GM18526 (cell line): Measurements from ENCODE around the gene F10.

Experiments
- POLR2A ChIP-seq: IDR thresholded peaks from 3 replicates; pipeline ENCODE4 v1.6.1; 2011; ENCODE audit not compliant: insufficient read length; ENCODE audit errors: extremely low read depth

The F10 gene

DNA sequence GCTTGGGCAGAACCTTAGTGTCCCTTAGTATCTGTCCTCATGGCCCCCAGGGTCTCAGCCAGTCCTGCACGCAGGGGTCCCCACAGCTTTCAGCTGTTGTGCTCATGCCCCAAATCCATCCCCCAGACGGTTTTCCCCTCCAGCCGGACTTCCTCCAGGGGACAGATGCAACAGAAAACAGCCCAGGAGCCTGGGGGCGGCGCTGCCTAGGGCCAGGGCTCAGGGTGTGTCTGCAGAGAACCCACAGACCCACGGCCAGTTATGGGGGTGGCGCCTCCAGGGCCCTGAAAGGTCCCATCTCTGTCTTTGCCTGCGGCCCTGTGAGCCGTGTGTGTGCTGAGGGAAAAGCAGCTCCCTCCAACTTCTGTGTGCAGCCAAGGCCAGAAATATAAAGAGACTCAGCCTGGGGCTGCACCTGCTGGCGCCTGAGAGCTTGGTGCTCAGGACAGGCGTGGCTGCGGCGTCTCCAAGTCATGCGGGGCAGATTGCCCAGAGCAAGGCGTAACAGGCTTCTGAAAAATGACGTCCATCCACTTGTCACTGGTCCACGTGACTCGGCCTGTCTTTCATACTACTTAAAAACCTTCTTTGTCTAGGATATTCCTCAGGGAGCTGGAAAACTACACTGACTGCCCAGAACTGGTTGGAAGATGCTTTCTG is 39.1 kb upstream of the F10 start:
- no peak for TF ChIP-seq POLR2A

DNA sequence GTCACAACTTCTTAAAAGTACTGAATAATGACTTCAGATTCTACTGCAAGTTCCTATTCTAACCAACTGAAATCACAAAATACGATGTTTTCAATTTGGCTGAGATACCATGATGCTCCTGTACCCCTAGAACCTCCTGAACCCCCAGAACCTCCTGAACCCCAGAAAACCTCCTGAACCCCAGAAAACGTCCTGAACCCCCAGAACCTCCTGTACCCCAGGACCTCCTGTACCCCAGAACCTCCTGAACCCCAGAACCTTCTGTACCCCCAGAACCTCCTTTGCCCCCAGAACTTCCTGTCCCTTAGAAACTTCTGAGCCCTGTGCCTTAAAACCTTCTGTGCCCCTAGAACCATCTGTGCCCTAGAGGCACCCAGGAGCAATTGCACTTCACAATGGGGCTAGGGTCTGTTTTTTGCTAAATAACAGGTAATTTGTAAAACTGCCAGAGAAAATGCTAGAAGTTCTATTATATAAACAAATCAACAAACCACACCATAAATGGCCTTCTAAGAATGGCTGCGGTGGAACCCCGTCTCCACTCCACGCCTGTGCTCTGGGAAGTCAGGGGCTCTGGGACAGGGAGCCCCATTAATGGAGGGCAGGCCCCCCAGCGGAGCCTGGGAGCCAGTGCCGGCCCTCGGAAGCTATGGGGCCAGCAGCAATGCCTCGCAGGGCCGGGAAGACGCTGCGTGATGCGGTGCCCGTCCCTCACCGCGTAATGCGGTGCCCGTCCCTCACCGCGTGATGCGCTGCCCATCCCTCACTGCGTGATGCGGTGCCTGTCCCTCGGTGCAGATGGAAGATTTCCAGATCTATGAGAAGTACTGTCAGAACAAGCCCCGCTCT is 38.3 kb upstream of the F10 start:
- TF ChIP-seq POLR2A, result no peak

DNA sequence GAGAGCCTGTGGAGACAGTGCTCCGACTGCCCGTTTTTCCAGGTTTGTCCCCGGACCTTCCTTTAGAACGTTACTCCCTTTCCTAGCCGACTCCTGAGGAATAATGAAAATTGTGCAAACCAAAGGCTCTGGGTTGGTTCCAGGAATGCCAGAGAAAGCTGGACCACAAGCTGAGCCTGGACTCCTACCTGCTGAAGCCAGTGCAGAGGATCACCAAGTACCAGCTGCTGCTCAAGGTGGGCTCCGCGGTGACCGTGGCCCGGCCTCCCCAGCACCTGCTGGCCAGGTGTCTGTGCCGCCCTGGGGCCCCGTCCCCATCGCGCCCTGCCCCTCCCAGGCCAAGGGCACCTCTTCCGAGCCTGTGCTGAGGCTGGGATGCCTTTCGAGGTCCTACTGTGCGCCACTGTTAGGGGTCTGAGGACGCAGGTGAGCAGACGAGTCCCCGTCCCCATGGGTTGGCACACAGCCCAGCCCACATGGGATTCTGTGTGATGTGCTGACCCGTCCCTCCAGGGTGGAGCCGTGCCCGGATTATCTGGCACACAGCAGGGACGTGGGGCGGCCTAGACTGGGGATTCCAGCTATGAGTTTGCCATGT is 37.6 kb upstream of the F10 start:
- no peak for TF ChIP-seq POLR2A

DNA sequence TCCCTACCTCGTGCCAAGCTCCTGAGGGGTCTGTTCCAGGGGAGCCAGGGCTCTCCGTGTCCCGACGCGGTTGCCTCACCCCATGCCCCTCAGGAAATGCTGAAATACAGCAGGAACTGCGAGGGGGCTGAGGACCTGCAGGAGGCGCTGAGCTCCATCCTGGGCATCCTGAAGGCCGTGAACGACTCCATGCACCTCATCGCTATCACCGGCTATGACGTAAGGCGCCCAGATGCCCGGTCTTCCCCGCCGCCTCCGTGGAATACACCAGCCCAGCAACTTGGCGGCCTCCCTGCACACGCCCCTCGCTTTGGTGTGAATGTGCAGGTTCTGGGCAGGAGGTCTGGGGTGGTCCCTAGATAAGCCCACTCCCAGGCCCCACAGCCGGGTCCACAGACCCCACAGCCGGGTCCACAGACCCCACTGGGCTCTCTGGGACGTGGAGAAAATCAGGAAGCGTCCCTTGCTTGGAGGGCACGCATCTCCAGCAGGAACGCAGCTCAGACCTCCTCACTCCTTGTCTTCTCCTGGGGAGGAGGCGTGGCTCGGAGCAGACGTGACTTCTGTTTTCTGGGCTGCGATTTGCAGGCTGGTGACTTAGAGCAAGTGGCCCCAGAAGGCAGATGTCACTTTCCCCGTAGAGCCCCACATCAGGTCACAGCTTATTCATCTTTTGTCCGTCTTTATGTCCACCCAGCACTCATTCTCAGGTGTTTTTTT is 36.4 kb upstream of the F10 start:
- TF ChIP-seq POLR2A, result no peak

DNA sequence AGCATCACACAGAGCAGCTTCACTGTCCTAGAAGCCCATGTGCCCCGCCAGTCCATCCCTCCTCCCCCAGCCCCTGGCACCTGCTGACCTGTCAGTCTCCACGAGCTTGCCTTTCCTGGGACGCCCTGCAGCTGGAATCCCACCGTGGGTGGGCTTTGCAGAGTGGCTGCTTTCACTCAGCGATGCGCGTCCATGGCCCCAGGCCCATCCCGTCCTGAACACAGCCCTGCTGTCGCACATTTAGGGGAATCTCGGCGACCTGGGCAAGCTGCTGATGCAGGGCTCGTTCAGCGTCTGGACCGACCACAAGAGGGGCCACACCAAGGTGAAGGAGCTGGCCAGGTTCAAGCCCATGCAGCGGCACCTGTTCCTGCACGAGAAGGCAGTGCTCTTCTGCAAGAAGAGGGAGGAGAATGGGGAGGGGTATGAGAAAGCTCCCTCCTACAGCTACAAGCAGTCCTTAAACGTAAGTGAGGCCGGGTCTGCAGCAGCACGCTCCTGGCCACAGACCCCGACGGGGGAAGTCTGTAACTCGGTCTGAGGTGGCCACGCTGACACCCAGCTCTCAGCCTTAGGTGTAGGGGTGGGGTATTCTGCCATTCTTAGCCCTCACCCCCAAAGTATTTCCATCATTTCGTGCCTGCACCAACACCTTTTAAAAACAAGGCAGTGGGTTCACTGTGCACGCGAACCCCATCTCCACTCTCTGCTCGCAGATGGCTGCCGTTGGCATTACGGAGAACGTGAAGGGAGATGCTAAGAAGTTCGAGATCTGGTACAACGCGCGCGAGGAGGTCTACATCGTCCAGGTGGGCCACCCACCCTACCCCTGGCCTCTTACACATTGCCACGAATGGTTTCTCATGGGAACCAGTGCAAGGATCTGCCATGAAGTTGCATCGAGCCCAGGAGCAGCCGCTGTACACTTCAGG is 35.3 kb upstream of the F10 start:
- no peak for TF ChIP-seq POLR2A

DNA sequence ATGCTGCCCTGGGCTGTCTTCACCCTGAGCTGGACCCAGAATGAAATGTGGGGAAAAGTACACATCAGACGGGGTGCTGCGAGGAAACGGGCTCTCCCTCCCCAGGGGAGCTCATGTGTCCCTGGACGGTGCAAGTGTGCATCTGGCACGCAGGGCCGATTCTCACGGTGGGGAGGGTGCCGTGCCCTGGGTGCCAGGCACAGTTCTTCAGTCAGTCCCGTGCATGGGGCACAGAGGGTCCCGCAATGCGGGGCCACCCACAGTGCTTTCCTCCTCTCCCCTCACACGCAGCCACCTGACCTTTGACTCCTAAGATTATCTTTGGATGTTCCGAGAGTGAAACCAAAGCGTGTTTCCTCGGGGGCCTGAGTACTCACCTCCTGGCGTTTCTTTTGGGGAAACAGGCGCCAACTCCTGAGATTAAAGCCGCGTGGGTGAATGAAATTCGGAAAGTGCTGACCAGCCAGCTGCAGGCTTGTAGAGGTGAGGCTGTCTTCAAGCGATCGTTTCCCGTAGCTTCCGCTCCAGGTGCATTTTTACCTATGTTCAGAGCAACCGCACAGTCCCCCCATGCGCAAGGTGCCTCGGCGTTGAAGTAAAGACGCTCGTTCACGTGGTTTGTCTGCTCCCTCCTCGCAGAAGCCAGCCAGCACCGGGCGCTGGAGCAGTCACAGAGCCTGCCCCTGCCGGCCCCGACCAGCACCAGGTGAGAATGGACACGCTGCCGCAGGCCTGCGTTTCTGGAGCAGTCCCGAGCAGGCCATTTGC is 34.5 kb upstream of the F10 start:
- TF ChIP-seq POLR2A, result no peak

DNA sequence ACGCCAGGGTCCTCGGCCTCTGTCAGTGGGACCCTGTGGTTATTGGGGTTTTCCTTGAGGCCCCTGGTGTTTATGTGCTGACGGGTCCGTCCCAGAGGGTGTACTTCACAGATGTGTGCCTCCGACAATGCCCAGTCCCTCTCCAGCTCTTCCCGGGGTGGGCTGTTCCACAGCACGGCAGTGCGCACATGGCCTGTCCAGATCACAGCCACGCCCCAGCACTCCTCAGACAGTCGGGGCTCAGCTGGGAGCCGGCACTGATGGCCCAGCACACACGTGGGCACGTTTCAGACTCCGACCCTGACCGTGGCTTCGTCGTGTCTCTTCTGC is 33.9 kb upstream of the F10 start:
- TF ChIP-seq POLR2A, result no peak

DNA sequence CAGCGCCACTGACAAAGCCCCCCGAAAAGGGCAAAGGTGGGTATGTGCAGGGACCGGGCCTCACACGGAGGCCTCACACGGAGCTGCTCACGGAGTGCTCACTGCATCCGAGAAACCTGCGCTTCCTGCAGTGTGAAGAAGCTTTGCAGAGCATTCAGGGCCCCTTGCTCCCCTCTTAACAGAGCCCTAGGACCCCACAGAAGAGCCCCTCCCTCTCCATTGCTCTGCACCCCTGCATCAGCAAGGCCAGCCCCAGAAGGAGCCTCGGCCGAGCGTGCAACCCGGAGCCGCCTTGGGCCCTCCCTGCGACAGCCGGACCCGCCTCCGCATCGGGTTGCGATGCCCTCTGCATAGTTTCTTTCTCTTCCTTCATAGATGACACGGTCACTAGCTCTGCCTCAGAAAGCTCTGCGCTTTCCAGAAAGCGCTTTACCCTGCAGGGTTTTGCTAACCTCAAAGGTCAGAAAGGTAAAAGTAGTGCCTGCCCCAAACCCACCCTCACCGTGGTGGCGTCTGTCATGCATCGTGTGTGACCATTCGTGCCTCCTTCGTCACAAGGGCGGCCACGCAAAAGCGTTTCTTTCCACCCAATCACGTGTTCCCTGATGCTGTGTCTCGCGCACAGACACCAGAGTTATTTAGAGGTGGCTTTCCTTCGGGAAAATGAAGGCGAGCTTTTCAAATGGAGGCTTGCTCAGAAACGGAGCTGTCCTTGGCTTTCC is 32.7 kb upstream of the F10 start:
- TF ChIP-seq POLR2A, result no peak

DNA sequence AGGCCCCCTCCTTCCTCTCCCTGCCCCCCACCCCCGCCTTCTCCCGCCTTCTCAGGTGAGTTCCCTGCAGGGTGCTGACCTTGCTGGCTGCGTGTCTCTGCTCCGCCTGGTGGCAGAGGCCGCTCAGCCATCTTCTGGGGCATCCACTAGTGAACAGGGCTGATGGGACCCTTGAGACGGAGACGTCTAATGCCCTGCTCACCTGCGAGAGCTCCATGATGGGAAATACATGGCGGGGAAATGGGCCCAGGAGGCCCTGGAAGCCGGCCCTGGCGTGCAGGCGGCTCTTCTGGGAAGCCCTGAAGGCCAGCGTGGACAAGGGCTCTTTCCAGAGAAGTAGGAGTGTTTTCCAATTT is 32.2 kb upstream of the F10 start:
- no peak for TF ChIP-seq POLR2A

DNA sequence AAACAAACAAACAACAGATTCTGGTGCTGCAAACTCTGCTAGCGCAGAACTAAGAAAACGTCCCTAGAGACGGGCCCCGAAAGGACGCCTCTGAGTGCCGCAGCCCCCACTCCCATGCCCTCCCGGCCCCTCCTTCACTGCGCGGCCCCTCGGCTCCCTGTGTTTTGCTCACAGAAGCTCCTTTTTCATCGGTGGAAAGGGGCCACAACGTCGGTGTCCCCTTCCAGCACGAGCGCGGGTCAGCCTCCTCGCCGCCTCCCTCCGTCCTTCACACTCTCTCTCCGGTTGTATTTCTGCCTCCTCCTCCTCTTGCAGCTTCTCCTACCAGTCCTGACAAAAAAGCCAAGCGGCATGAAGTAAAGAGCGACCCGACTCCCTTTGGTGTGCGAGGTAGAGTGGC is 31.8 kb upstream of the F10 start:
- no peak for TF ChIP-seq POLR2A

DNA sequence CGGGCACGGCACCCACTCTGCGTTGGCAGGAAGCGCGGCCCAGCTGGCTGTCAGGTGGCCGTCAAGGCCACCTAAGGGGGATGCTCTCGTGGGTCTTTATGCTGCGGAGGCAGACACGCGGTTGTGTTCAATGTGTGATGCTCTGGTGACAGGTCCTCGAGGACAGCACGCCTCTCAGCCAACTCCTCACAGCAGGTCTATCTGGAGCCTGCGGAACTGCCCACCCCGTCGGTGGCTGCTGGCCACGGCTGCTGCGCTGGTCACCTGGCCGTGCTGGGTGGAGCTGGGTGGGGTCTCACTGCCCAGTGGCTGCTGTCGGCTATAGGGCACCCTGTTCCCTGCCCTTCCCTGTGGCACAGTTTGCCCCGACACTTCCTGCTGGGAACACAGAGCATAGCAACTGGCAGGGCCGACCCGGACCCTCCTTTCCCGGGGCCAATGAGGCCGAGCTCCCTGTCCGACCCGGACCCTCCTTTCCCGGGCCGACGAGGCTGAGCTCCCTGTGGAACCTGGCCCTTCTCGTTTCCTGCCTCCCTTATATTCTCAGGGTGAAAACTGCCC is 31.3 kb upstream of the F10 start:
- no peak for TF ChIP-seq POLR2A

DNA sequence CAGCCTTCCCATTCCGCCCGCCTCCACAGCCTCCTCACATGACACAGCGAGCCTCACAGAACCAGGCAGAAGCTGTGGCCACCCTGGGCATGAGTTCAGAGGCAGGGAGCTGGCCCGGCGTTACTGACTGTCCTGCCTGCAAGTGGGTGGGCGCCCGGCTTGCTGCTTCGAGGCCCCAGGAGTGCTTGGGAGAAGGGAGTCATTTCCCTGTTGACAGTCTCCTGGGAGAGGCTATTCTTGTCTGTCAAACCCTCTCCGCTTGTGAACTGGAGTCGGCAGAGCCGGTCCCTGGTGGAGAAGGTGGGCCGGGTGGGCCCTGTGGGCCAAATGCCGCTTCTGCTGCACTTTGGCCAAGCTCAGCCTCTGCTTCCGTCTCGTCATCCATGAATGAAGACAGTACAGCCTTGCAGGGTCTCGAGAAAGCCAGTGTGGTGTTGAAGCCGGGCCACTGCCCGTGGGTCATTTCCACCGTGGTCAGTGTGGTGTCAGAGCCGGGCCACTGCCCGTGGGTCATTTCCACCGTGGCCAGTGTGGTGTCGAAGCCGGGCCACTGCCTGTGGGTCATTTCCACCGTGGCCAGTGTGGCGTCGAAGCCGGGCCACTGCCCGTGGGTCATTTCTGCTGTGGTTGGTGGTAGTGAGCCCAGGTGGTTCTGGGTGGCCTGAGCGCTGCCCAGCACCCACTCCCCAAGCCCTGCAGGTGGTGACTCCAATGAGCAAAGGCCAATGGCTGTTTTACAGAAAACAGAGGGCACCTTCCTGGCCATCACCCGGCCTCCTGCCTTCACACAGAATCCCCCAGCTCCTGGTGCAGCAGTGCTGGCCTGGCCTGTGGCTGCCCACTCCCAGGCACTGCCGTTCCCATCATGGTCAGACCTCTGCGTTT is 30.5 kb upstream of the F10 start:
- TF ChIP-seq POLR2A, result no peak
